Measurements from ENCODE around the gene POLR2A.

The POLR2A gene

DNA sequence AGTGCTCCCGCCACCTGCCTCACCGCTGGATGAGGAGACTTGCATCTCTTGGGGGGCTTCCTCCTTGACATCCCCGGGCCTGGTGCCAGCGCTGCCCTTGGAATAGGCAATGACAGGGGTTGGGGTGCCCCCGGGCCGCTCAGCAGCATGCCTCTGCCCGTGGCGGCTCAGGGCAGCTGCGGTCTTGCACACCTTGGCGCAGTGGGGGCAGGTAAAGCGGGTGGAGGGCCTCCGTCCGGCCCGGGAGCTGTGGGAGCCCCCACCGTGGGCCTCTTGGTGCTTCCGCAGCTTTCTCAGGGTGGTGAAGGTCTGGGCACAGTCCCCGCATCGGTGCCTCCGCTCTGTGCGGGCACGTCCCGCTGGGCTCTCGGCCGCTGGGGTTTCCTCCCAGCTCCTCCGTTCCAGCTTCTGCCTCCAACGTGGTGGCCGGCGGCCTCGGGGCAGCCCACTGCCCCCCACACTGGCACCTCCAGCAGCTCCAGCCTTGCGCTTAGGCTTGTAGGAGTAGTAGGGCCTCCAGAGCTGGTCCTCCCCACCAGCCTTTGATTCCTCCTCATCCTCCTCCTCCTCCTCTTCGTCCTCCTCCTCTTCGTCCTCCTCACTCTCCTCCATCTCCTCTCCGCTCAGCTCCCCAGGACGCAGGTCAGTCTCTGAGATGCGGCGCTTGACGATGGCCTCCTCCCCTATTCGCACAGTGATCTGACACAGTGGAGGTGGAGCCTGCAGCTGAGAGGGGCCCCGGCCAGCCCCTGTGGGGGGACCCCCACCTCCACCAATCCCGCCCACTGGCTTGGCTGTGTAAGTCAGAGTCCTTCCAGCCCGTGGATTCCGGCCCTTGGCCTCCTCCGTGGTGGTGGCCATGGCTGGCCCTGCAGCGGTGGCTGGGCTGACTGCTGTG, 21.4 kb upstream of the POLR2A start:
- TF ChIP-seq CTCF (IDR thresholded peaks at IDR 0.05) = no peak
- no peak for DNase-seq (ENCODE audit: low spot score)
- no peak overlapping the region for H3K4me3 ChIP-seq
- H3K27ac ChIP-seq = no peak overlapping the region

GRCh38 chr17:7463372-7463846, 20.8 kb upstream of the POLR2A start:
- no peak for TF ChIP-seq CTCF (IDR thresholded peaks at IDR 0.05)
- Histone ChIP-seq H3K27ac (no peak overlapping the region), H3K4me3 (no peak overlapping the region)
- DNase-seq (ENCODE audit: low spot score) = no peak

DNA sequence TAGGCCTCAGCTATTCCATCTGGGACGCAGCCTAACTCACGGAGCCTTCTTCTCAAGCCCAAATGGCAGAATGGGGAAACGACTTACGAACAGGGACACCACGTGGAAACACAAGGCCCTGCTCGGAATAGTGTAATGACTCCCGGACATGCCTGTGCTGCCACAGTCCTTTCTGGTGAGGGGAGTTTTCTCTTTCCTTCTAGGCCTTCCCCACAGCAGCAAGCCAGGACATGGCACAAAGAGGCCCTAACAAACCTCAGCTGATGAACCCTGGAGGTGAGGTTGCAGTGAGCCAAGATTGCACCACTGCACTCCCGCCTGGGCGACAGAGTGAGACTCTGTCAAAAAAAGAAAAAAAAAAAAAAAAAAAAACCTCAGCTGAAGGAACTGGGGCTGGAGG, 20.1 kb upstream of the POLR2A start:
- TF ChIP-seq CTCF (IDR thresholded peaks at IDR 0.05) = no peak
- Histone ChIP-seq H3K4me3 (no peak overlapping the region), H3K27ac (no peak overlapping the region)
- DNase-seq (ENCODE audit: low spot score) = no peak

- TF ChIP-seq CTCF (IDR thresholded peaks at IDR 0.05) = no peak
- no peak for DNase-seq (ENCODE audit: low spot score)
- H3K27ac ChIP-seq = peak overlapping the region in 1 of 2 donors; percentile 80
- H3K4me3 ChIP-seq = no peak overlapping the region
Observed at GRCh38 chr17:7465597-7466275, 18.4 kb upstream of the POLR2A start.

- peak overlapping the region in 1 of 2 donors; percentile 80 for H3K27ac ChIP-seq
- peak overlapping the region; percentile 36 for H3K4me3 ChIP-seq
- DNase-seq (ENCODE audit: low spot score) = no peak
- no peak for TF ChIP-seq CTCF (IDR thresholded peaks at IDR 0.05)
Observed at GRCh38 chr17:7466318-7466638, 17.9 kb upstream of the POLR2A start.

DNA sequence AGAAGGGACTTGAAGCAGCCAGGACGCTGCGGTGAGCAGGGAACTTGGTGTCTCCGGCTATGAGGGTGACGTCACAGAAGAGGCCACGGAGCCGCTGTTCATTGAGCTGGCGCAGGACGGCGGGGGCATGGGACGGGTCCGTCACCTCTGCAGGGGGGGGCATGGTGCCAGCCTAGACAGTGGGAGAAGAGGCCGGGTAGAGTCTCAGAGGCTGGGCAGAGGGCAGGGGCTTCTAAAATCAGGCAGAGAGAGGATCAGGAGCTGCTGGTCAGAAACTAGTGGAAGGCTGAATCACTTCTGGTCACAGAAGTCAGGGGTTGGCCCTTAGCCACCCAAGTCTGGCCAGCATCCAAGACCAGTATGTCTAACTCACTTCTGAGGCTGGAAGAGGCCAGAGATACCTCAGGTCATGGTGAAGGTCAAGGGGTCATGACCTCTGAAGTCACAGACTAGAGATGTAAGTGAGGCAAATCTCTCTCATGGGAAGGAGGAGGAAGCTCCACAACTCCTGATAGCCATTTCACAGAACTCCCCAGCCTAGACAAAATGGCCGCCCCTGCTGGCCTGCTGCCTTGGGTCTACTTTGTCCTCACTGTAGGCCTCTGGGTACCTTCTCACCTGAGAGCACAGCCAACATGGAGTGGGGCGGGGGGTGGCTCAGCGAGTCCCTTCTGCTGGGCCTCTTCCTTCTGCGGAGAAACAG, 17.4 kb upstream of the POLR2A start:
- TF ChIP-seq CTCF (IDR thresholded peaks at IDR 0.05) = no peak
- no peak for DNase-seq (ENCODE audit: low spot score)

More for the DNA sequence above, 17.4 kb upstream of the POLR2A start:
- Histone ChIP-seq H3K27ac (peak overlapping the region in 1 of 2 donors; percentile 80), H3K4me3 (peak overlapping the region; percentile 36)

All from coronary artery (tissue), 2 donors.